Adrenal gland (tissue), 12 donors: ENCODE data around the gene ULBP1. TPM values are rescaled to one million over a fixed set of nuclear protein-coding genes. Genes with fewer than 3 reads are reported as not detected.
"Not testable (repeated sequence)": the region's sequence is repeated elsewhere in the genome, so short reads cannot be mapped to it uniquely, and the experiment has no call there.

ENCODE experiments used
- DNase-seq, 7 donors: peaks; one replicate each; pipeline ENCODE4 v3.0.0-alpha.2; 2019 to 2020
- H3K27ac ChIP-seq, 5 donors: fragments of 200-600 bp; sonication (generic) in 4 of 5; 1 replicate in 3 of 5; 2 replicates in 2 of 5; pipeline versions ENCODE4 v1.5.1 to v1.8.0; 2016 to 2020; ENCODE audit warnings: mild to moderate bottlenecking in 1 of 5
- H3K27me3 ChIP-seq: fragments of 200-600 bp; 2 replicates; pipeline ENCODE4 v1.8.0; 2021
- H3K36me3 ChIP-seq, 2 donors: fragments of 200-600 bp; replicated peaks in 1 of 2; 1 replicate in 1 of 2; 2 replicates in 1 of 2; pipeline versions ENCODE4 v1.5.1 to v1.8.0; 2018 to 2022
- H3K4me1 ChIP-seq, 2 donors: fragments of 200-600 bp; replicated peaks in 1 of 2; 1 replicate in 1 of 2; 2 replicates in 1 of 2; pipeline versions ENCODE4 v1.5.1 to v1.8.0; 2018 to 2021
- H3K4me3 ChIP-seq, 4 donors: fragments of 200-600 bp; sonication (generic) in 3 of 4; one replicate each; pipeline ENCODE4 v1.5.1; 2016 to 2018
- H3K9me3 ChIP-seq, 3 donors: fragments of 200-600 bp; sonication (generic) in 1 of 3; replicated peaks in 1 of 3; 1 replicate in 2 of 3; 2 replicates in 1 of 3; pipeline versions ENCODE4 v1.5.1 to v1.8.0; 2016 to 2021
- CTCF ChIP-seq, 6 experiments: fragments of 450-650 bp in 4 of 6; fragments of 200-600 bp in 2 of 6; sonication (generic) in 1 of 6; IDR thresholded peaks; 1 replicate in 5 of 6; 2 replicates in 1 of 6; pipeline versions ENCODE4 v1.5.1 to v1.8.0; 2016 to 2021; ENCODE audit warnings: antibody characterized with exemption in 6 of 6, mild to moderate bottlenecking in 2 of 6, moderate library complexity in 1 of 6
- POLR2A ChIP-seq, 2 donors: fragments of 450-650 bp; IDR thresholded peaks; one replicate each; pipeline ENCODE4 v1.6.1; 2017; ENCODE audit warnings: antibody characterized with exemption in 2 of 2, mild to moderate bottlenecking in 2 of 2, moderate library complexity in 1 of 2
- WGBS, 4 donors: extraction: QIAGEN DNeasy Blood & Tissue Kit in 2 of 4; methylation state at CpG; one replicate each; pipeline versions ENCODE4 v1.1.5 to v1.1.7; 2013 to 2017; 5-methylcytosine and 5-hydroxymethylcytosine counted together
- intact Hi-C, 2 donors: fragments of 100-400 bp; cut with DNase I; formaldehyde crosslinking; loops; one replicate each; pipeline versions ENCODE4 v1.14.1 to v1.15.0; 2022 to 2023
- polyA plus RNA-seq, 3 donors: library from polyadenylated mRNA; stranded (reverse); fragments of 200-250 nt in 2 of 3; fragments of 350-450 nt in 1 of 3; fragmentation: Illumina TruSeq in 1 of 3; extraction: RNeasy Lipid Tissue Mini Kit (QIAGEN cat#74804) in 1 of 3; gene quantifications; one replicate each; pipeline ENCODE4 v1.2.3, GENCODE V29; 2013 to 2014
- total RNA-seq, 9 donors: library from RNA; depleted of rRNA in 4 of 9; stranded (reverse); fragments of >200 nt in 4 of 9; fragments of 120-200 nt in 1 of 9; fragmentation: NEBNext Ultra II Directional in 1 of 9; extraction: Animal tissue kit (Norgen Biotek cat#: 25700) in 1 of 9; gene quantifications; one replicate each; pipeline versions ENCODE4 v1.1.0 to v1.2.4, GENCODE V29; 2013 to 2023
- donor health status: healthy with polysubstance abuse.
- donor health status: Bipolar disorder and iron deficiency.
- donor health status: DM: yes; HTN: yes; CAD: no.
- donor health status: DM: no; HTN: no; CAD: no.
- donor health status: DM: no; HTN: no; CAD: no.
- donor health status: DM: yes; HTN: yes; CAD: no.

Gene ULBP1
- total and polyA plus RNA-seq, 12 donors, result 0.03 to 0.88 (median 0.28) TPM; not detected in 4

- peaks cover 53% of the 10 kb centered on the region for H3K27me3 ChIP-seq
Measured at GRCh38 chr6:149995971-149996370, 32.2 kb downstream of the ULBP1 start.

GRCh38 chr6:149999636-150000035, 35.9 kb downstream of the ULBP1 start:
- no peak for DNase-seq
- Histone ChIP-seq H3K9me3 (no peaks in the 10 kb centered on the region), H3K27ac (no peak overlapping the region), H3K36me3 (no peaks in the 10 kb centered on the region), H3K4me3 (no peak overlapping the region), H3K27me3 (peaks cover 18% of the 10 kb centered on the region), H3K4me1 (peaks cover 2 to 3% of the 10 kb centered on the region in 2 donors)
- intact Hi-C loops, result loop anchor here in 1 of 2 donors (10.0 kb wide), 1 partner anchor 155 kb away; no protein-coding TSS in a partner anchor
- WGBS, 4 donors, result 63 to 85% (median 76%) methylated on average over 2 of the region's 2 CpGs
- TF ChIP-seq CTCF (IDR thresholded peaks at IDR 0.05) (no peak), POLR2A (IDR thresholded peaks at IDR 0.05) (no peak)

More at GRCh38 chr6:149995971-149996370, 32.2 kb downstream of the ULBP1 start:
- TF ChIP-seq POLR2A (IDR thresholded peaks at IDR 0.05), result no peak
- TF ChIP-seq CTCF (IDR thresholded peaks at IDR 0.05), result no peak
- H3K9me3 ChIP-seq, result no peaks in the 10 kb centered on the region
- H3K4me1 ChIP-seq, result peaks cover 0 to 2% of the 10 kb centered on the region in 2 donors
- intact Hi-C loops, result no loop called here
- peak in 1 of 7 donors; percentile 21 for DNase-seq
- H3K27ac ChIP-seq, result no peak overlapping the region
- no peak overlapping the region for H3K4me3 ChIP-seq
- WGBS, 4 donors, result 80 to 85% (median 83%) methylated on average over 4 to 7 of the region's 7 CpGs
- H3K36me3 ChIP-seq, result no peaks in the 10 kb centered on the region

- H3K9me3 ChIP-seq, result no peaks in the 10 kb centered on the region
- 44 to 53% (median 49%) methylated on average over 3 of the region's 3 CpGs for WGBS, 4 donors
- intact Hi-C loops, result loop anchor here in 1 of 2 donors (10.0 kb wide), 1 partner anchor 157 kb away; no protein-coding TSS in a partner anchor
- no peak for TF ChIP-seq CTCF (IDR thresholded peaks at IDR 0.05)
- no peak for TF ChIP-seq POLR2A (IDR thresholded peaks at IDR 0.05)
- no peaks in the 10 kb centered on the region for H3K36me3 ChIP-seq
- DNase-seq, result no peak
- no peak overlapping the region for H3K4me3 ChIP-seq
- no peak overlapping the region for H3K27ac ChIP-seq
- H3K4me1 ChIP-seq, result peaks cover 4 to 6% of the 10 kb centered on the region in 2 donors
- H3K27me3 ChIP-seq, result peaks cover under 1% of the 10 kb centered on the region
Measured at GRCh38 chr6:150001295-150002008, 37.7 kb downstream of the ULBP1 start.

GRCh38 chr6:150002710-150003109, 39.0 kb downstream of the ULBP1 start:
- Histone ChIP-seq H3K4me1 (peaks cover 4 to 6% of the 10 kb centered on the region in 2 donors), H3K9me3 (no peaks in the 10 kb centered on the region), H3K27ac (no peak overlapping the region), H3K36me3 (no peaks in the 10 kb centered on the region), H3K27me3 (peaks cover 2% of the 10 kb centered on the region), H3K4me3 (no peak overlapping the region)
- TF ChIP-seq CTCF (IDR thresholded peaks at IDR 0.05), result no peak
- TF ChIP-seq POLR2A (IDR thresholded peaks at IDR 0.05), result no peak
- no peak for DNase-seq
- intact Hi-C loops, result loop anchor here in 1 of 2 donors (10.0 kb wide), 1 partner anchor 158 kb away; no protein-coding TSS in a partner anchor
- 85 to 98% (median 93%) methylated on average over 1 to 2 of the region's 2 CpGs for WGBS, 4 donors

GRCh38 chr6:150003599-150003998, 39.9 kb downstream of the ULBP1 start:
- not testable (repeated sequence) for H3K27ac ChIP-seq, DNase-seq, H3K9me3 ChIP-seq, H3K36me3 ChIP-seq, H3K4me1 ChIP-seq, H3K4me3 ChIP-seq
- H3K27me3 ChIP-seq, result peaks cover 11% of the 10 kb centered on the region
- WGBS, 4 donors, result 71 to 100% (median 96%) methylated on average over 3 of the region's 3 CpGs
- intact Hi-C loops, result loop anchor here in 1 of 2 donors (10.0 kb wide), 1 partner anchor 159 kb away; no protein-coding TSS in a partner anchor
